Smooth muscle cell (in vitro differentiated cells): ENCODE results near the gene FHOD3. TPM values are rescaled to one million over a fixed set of nuclear protein-coding genes. Genes with fewer than 3 reads are reported as not detected.

ENCODE experiments used
- DNase-seq: peaks from one replicate; lab custom pipeline; 2025; ENCODE audit not compliant: unreplicated experiment; lab: John Stamatoyannopoulos, UW
- H2AFZ ChIP-seq: fragments of 200-600 bp; sonication (generic); 2 replicates; pipeline ENCODE4 v1.6.0; 2016; ENCODE audit warnings: antibody characterized with exemption, low read depth, mild to moderate bottlenecking
- H3F3A ChIP-seq: fragments of 200-600 bp; sonication (generic); 2 replicates; pipeline ENCODE4 v1.6.0; 2017; ENCODE audit warnings: antibody characterized with exemption, low read depth
- H3K27ac ChIP-seq: fragments of 200-600 bp; sonication (generic); 2 replicates; pipeline ENCODE4 v1.5.1; 2016; ENCODE audit warnings: low read depth, mild to moderate bottlenecking
- H3K27me3 ChIP-seq: fragments of 200-600 bp; sonication (generic); 2 replicates; pipeline ENCODE4 v1.6.1; 2016; ENCODE audit warnings: low read depth, mild to moderate bottlenecking
- H3K36me3 ChIP-seq: fragments of 200-600 bp; sonication (generic); 2 replicates; pipeline ENCODE4 v1.5.1; 2016; ENCODE audit warnings: low read depth
- H3K4me1 ChIP-seq: fragments of 200-600 bp; sonication (generic); 2 replicates; pipeline ENCODE4 v1.5.1; 2016; ENCODE audit warnings: low read depth
- H3K4me2 ChIP-seq: fragments of 200-600 bp; sonication (generic); 2 replicates; pipeline ENCODE4 v1.6.0; 2016; ENCODE audit warnings: mild to moderate bottlenecking
- H3K4me3 ChIP-seq: fragments of 200-600 bp; sonication (generic); 2 replicates; pipeline ENCODE4 v1.5.1; 2016; ENCODE audit warnings: mild to moderate bottlenecking
- H3K79me2 ChIP-seq: fragments of 200-600 bp; sonication (generic); 2 replicates; pipeline ENCODE4 v1.6.0; 2016; ENCODE audit warnings: low read depth, mild to moderate bottlenecking
- H3K9ac ChIP-seq: fragments of 200-600 bp; sonication (generic); 2 replicates; pipeline ENCODE4 v1.6.0; 2016; ENCODE audit warnings: low read depth
- H3K9me3 ChIP-seq: fragments of 200-600 bp; sonication (generic); replicated peaks from 2 replicates; pipeline ENCODE4 v1.5.1; 2016; ENCODE audit warnings: low read depth
- H4K20me1 ChIP-seq: fragments of 200-600 bp; sonication (generic); 2 replicates; pipeline ENCODE4 v1.6.0; 2016; ENCODE audit warnings: low read depth
- CTCF ChIP-seq: fragments of 200-600 bp; sonication (generic); IDR thresholded peaks from 2 replicates; pipeline ENCODE4 v1.5.1; 2017; ENCODE audit warnings: borderline replicate concordance, mild to moderate bottlenecking, antibody characterized with exemption; ENCODE audit not compliant: insufficient read depth, poor library complexity, severe bottlenecking
- WGBS: methylation state at CpG from one replicate; pipeline ENCODE4 v1.1.7; 2016; ENCODE audit warnings: low lambda C conversion rate; 5-methylcytosine and 5-hydroxymethylcytosine counted together
- polyA plus RNA-seq: library from polyadenylated mRNA; unstranded; fragments of >200 nt; fragmentation: Nextera tagmentation; extraction: Ambion mirVana; gene quantifications from 2 replicates; pipeline ENCODE4 v1.2.1, GENCODE V29; 2016
- total RNA-seq: library from RNA; depleted of rRNA; stranded (reverse); fragments of >200 nt; gene quantifications from 2 replicates; pipeline ENCODE4 v1.2.3, GENCODE V29; 2014

FHOD3 gene
- total and polyA plus RNA-seq, 2 experiments from 2014 or later, result 6.3 to 19.4 TPM

GRCh38 chr18:36752929-36753865 lies 455.7 kb downstream of the FHOD3 start:
- no peaks in the 10 kb centered on the region for H3F3A ChIP-seq
- no peak overlapping the region for H3K4me3 ChIP-seq
- H3K9ac ChIP-seq, result no peak overlapping the region
- H4K20me1 ChIP-seq, result no peaks in the 10 kb centered on the region
- no peaks in the 10 kb centered on the region for H3K36me3 ChIP-seq
- no peak for DNase-seq
- H3K79me2 ChIP-seq, result no peaks in the 10 kb centered on the region
- TF ChIP-seq CTCF, result no peak
- no peak overlapping the region for H3K4me2 ChIP-seq
- no peaks in the 10 kb centered on the region for H3K27me3 ChIP-seq
- no peaks in the 10 kb centered on the region for H3K4me1 ChIP-seq
- WGBS, result 67% methylated on average over 3 of the region's 3 CpGs
- H2AFZ ChIP-seq, result no peak overlapping the region
- no peaks in the 10 kb centered on the region for H3K9me3 ChIP-seq
- H3K27ac ChIP-seq, result no peak overlapping the region

GRCh38 chr18:36756242-36756641 lies 458.7 kb downstream of the FHOD3 start:
- H3K9me3 ChIP-seq, result no peaks in the 10 kb centered on the region
- H3K36me3 ChIP-seq, result no peaks in the 10 kb centered on the region
- no peak overlapping the region for H3K27ac ChIP-seq
- WGBS, result 71% methylated on average over 4 of the region's 4 CpGs
- H3K4me2 ChIP-seq, result no peak overlapping the region
- no peaks in the 10 kb centered on the region for H3K27me3 ChIP-seq
- H2AFZ ChIP-seq, result no peak overlapping the region
- H4K20me1 ChIP-seq, result no peaks in the 10 kb centered on the region
- H3K4me1 ChIP-seq, result no peaks in the 10 kb centered on the region
- no peaks in the 10 kb centered on the region for H3K79me2 ChIP-seq
- no peaks in the 10 kb centered on the region for H3F3A ChIP-seq
- no peak overlapping the region for H3K9ac ChIP-seq
- no peak overlapping the region for H3K4me3 ChIP-seq
- no peak for DNase-seq
- TF ChIP-seq CTCF, result no peak

- 38% methylated on average over 1 of the region's 1 CpG for WGBS
- no peak overlapping the region for H2AFZ ChIP-seq
- no peaks in the 10 kb centered on the region for H3F3A ChIP-seq
- DNase-seq, result no peak
- no peaks in the 10 kb centered on the region for H3K4me1 ChIP-seq
- no peaks in the 10 kb centered on the region for H3K9me3 ChIP-seq
- no peaks in the 10 kb centered on the region for H3K79me2 ChIP-seq
- no peak overlapping the region for H3K9ac ChIP-seq
- no peaks in the 10 kb centered on the region for H3K27me3 ChIP-seq
- TF ChIP-seq CTCF, result peak; percentile 68
- H3K27ac ChIP-seq, result no peak overlapping the region
- H3K36me3 ChIP-seq, result no peaks in the 10 kb centered on the region
- H3K4me3 ChIP-seq, result no peak overlapping the region
- H3K4me2 ChIP-seq, result no peak overlapping the region
- no peaks in the 10 kb centered on the region for H4K20me1 ChIP-seq
Measured at GRCh38 chr18:36757081-36757480, 459.6 kb downstream of the FHOD3 start.
